NCI-H1092 treated with DMSO at 0.1 percent for 48 hours (cell line): ENCODE measurements around the gene ICAM2.
"Not testable (repeated sequence)": the region's sequence is repeated elsewhere in the genome, so short reads cannot be mapped to it uniquely, and the experiment has no call there.

ENCODE experiments used
- DNase-seq: peaks from one replicate; lab custom pipeline; 2025; lab: John Stamatoyannopoulos, UW

The ICAM2 gene

GRCh38 chr17:63997341-63998048 is 22.9 kb downstream of the ICAM2 start:
- no peak for DNase-seq

DNA sequence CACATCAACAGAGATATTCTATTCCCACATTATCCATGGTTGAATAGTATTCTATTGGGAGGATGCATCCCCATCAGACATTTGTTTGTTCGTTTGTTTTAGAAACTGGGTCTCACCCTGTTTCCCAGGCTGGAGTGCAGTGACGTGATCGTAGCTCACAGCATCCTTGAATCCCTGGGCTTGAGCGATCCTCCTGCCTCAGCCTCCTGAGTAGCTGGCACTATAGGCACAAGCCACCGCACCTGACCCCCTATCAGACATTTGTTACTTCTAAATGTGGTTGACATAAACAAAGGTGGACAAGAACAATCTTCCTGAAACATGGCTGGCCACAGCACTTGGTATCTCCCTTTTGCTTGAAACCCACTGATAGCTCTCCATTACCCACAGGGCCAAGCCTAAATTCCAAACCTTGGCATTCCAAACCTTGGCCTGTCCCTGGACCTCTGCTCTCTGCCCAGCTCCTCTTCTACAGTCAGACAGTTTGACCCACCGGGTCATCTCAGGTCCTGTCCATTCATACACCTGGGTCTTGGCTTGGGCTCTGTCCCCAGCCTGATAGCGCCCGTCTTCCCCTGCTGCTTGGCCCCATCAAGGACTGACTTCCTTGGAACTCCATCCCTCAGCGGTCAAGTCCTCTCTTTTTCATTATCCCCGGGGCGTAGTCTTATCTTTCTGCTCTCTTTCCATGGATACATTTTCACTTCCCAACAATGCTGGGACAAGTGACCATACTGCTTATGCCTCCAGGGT is 23.8 kb downstream of the ICAM2 start:
- no peak for DNase-seq

DNA sequence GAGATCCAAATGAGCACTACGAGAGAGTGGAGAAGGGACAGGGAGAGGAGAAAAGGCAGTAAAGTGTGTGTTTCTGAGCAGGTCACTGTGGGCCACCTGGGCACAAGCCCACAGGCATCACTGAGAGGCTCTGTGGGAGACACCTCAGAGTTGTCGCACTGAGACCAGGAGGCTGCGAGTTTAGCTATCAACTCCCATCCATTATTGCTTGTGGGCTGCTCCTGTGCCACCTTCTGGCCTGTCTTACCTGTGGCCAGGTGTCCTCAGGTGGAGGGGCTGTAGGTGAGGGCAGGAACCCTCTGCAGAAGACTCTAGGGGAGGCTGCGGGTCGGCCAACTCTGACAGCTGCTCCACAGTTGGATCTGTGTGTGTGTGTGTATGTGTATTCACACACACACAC is 24.8 kb downstream of the ICAM2 start:
- DNase-seq: no peak

DNA sequence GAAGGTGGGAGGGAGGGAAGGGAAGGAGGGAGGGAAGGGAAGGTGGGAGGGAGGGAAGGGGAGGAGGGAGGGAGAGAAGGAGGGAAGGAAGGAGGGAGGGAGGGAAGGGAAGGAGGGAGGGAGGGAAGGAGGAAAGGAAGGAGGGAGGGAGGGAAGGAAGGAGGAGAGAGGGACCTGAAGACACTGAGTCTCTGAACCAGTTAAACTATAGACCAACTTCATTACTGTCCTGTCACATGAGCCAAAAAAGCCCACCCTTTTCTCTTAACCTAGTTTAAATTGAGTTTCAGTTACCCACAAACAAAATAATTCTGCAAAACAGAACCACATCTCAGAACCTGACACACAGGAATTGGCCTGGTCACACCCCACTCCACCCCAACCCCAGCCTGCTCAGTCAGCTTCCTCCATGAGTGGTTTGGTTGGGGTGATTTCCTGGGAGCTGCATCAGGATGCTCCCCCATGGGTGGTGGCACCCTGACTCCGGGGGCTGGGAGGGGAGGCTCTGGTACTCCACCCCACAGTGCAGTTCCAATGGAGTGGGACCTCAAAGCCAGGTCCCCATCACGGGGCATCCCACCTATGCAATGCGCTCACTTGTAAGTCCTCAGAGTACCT is 27.0 kb downstream of the ICAM2 start:
- DNase-seq: no peak

DNA sequence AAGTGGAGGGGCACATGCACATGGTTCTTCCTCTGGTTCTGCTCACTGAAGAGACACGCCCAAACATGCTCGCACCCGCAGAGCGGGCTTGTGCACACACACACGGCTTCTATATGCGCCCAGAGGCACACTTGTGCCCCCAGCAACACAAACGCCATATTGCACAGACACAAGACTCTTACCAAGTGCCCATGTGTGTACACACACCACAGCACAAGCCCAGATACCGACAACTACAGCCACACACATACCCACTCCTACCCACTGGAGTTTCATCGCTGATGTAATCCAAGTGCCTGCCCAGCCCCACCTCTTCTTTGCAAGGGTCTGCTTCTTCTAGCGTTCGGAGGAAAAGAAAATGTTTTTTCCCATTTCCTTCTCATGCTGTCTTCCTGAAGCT is 28.8 kb downstream of the ICAM2 start:
- DNase-seq: no peak

DNA sequence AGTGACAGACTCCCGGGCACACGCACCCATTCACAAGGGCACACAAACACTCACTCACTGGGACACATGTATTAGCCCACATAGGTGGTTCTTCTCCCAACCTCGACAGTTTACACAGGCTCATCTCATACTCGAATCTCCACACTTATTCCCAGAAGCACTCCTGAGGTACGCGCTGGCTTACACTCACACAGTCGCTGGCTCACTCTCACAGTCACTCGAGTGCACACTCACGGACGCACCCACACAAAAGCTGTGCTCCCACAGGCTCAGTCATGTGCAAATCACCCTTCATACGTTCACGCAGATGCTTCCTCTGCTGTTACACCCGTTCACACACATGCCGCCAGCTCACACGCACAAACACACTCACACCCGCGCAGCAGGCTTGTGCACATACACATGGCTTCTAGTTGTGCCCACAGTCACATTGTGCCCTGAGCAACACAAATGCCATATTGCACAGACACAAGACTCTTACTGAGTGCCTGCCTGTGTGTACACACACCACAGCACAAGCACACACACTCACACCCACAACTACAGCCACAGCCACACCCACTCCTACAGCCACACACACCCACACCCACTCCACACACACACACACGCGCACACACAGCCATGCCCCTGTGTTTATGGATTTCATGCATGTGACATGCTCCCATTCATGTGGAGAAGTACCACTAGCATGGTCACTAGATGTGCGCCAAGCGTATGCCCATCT is 30.6 kb downstream of the ICAM2 start:
- DNase-seq: no peak

GRCh38 chr17:63988741-63989621 is 31.5 kb downstream of the ICAM2 start:
- no peak for DNase-seq

- no peak for DNase-seq
Observed at GRCh38 chr17:63988127-63988478, 32.3 kb downstream of the ICAM2 start.

- no peak for DNase-seq
Observed at GRCh38 chr17:63987221-63988126, 33.0 kb downstream of the ICAM2 start.

- DNase-seq: no peak
Observed at GRCh38 chr17:63986821-63987220, 33.6 kb downstream of the ICAM2 start.

DNA sequence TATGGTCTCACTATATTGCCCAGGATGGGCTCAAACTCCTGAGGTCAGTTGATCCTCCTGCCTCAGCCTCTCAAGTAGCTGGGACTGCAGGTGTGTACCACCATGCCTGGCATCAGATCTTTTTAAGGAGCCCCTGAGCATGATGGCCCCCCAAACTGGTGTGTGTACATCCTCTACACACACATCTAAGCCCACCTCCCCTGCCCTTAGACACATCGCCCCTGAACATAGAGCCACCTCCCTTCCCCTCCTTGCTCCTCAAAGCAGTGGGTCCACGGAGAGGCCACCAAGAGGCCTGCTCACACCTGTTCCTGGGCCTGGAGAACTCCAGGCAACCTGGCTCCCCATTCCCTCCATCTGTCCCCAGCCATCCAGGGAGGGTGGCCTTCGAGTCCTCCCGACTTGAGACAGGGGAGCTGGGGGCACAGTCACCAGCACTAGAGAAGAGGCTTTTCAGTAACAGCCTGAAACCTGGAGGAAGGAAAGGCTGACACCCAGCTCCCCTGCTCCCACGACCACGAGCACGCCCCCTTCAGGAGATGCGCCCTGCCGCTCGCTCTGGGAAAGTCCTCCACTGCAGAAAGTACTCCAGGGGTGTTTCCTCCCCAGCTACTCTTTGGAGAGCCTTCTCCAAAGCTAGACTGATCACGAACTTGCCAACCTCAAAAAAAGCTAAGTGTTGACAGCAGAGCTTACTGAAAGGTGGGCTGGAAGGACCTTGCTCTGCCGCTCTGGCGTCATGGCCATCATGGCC is 34.9 kb downstream of the ICAM2 start:
- no peak for DNase-seq

DNA sequence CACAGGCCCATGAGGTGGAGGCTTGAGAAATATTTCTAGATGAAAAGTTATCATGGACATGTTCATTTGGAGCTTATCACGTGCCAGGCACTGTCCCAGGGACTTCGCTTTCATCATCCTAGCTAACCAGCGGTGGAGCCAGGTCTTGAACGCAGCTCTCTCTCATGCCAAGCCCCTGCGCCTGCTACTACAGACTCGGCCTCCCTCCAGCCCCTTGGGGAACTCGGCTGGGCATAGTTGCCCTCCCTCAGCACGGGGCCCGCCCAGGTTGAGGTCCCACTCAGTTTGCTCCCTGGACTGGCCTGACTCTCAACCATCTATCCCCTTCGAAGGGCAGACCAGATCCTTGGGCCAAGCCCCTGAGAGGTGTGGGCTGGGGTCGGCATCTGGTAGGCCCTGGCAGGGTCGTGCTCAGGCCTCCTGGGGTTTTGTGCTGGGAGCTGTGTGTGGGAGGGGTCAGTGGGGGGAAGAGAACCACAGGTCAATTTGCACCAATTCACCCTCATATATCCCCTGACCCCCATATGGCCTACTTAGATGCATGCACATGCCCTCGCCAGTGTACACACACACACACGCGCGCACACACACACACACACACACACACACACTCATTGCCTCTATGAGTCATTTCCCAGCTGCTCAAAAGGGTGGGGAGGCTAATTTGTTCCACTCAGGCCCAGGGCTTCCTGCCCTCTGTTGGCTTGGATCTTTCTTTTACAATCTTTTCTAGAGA is 35.6 kb downstream of the ICAM2 start:
- no peak for DNase-seq

DNA sequence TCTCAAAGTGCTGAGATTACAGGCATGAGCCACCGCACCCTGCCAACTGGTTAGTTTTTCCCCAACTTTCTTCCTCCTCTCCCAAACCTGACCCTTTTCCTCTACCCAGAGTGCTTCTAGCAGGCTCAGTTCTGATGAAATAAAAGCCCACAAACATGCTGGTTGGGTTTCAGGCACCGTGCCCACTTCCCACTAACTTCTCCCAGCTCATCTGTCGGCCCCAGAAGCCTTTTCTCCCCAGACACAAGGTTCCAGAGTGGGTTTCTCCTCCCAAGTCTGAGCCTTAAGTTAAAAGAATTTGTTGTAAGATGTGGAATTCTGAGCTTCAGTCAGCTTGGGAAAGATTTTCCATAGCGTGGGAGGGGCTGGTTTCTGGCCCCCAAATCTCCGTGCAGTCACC is 36.2 kb downstream of the ICAM2 start:
- DNase-seq: no peak

- DNase-seq: no peak
Observed at GRCh38 chr17:63983320-63983719, 37.1 kb downstream of the ICAM2 start.

- DNase-seq: not testable (repeated sequence)
Observed at GRCh38 chr17:63982641-63983040, 37.8 kb downstream of the ICAM2 start.

DNA sequence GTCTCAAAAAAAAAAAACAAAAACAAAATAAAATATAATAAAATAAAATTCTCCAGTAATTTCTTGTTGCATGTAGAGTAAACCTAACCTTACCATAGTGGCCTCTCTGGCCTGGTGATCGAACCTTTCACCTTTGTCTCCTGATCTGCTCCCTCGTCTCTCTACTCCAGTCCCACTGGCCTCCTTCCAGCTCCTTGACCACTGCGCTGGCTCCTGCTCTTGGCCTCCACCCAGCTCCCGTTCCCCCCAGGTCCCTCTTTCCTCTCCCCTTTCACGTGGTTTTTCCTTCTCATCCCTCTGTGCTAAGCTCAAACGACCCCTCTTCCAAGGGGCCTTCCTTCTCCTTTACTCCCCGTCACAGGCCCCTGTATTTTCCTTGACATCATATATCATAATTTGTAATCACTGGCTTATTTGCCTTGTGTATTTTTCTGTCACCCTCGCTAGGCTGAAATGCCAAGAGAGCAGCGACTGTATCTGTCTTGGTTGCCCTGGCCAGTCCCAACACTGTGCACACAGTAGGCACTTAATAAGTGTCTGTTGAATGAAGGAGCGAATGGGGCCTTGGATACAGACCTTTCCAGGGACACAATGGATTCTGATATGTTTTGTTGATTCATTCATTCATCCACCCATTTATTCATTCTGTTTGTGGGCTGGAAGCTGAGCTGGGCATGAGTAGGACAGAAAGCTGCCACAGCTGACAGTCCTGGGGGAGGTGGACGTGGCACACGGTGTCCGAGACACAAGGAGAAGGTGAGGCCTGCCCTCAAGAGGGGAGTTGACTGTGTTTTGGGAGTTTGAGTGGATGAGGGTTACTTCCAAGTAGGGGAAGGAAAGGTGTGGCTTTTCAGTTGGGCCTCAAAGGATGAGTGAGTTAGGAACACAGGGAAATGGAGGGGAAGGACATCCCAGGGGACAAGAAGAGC is 41.9 kb downstream of the ICAM2 start:
- no peak for DNase-seq

- DNase-seq: no peak
Observed at GRCh38 chr17:63976702-63977101, 43.7 kb downstream of the ICAM2 start.

- DNase-seq: no peak
Observed at GRCh38 chr17:63975541-63976092, 44.8 kb downstream of the ICAM2 start.
